Limb (tissue), 2 donors: ENCODE measurements around the gene RANBP3.

ENCODE experiments used
- DNase-seq, 2 donors: peaks; one replicate each; pipeline ENCODE4 v3.0.0-alpha.2; 2016; ENCODE audit errors: extremely low spot score in 2 of 2

RANBP3 gene

DNA sequence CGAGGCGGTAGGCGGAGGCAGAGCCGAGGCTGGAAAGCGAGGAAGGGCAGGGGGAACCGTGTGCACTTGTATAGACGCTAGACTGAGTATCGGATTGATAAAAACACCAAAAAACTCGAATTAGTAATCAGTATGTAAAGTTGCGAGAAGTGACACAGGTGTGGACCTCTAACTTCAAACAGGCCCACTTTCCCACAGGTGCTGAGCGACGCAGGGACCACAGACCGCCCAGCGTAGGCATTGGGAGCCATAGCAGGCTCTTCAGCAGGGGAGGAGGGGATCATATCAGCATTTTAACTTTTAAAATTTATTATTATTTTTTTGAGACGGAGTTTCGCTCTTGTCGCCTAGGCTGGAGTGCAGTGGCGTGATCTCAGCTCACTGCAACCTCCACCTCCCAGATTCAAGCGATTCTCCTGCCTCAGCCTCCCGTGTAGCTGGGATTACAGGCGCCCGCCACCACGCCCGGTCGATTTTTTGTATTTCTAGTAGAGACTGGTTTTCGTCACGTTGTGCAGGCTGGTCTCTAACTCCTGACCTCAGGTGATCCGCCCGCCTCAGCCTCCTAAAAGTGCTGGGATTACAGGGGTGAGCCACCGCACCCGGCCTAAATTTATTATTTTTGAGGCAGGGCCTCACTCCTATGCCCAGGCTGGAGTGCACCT lies 72.7 kb downstream of the RANBP3 start:
- no peak for DNase-seq

DNA sequence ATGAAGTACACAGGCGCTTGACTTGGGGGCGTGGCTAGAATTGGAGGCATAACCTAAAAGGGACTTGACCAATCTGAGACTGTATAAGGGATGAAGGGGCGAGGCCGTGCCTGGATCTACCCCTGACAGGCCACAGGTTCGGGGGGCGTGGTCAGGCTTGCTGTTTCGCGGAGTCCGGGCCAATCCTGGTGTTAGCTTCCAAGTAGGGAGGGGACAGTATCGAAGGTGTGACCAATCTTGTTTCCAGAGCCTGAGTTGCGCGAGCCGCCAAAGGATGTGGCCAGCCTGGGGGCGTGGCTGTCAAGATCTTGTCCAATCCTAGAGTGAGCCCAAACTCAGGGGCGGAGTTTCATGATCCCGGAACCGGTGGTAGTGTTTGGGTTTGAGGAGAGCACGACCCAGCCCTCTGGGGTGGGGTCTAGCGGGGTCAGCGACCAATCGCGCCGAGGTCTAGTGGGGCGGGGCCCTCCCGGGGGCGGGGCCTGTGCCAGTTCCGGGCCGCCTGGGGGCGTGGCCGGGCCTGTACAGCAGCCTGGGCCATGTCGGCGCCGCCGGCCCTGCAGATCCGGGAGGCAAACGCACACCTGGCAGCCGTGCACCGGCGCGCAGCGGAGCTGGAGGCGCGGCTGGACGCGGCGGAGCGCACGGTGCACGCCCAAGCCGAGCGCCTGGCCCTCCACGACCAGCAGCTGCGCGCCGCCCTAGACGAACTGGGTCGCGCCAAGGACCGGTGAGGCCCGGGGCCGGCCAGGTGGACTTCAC lies 73.4 kb downstream of the RANBP3 start, which contains the start of gene VMAC:
TSS of gene VMAC (plus strand) at position 521 of the 762 bp plus-strand sequence. CDS start at position 540, 19 bp downstream.
- DNase-seq, result peak; percentile 99 to 100

DNA sequence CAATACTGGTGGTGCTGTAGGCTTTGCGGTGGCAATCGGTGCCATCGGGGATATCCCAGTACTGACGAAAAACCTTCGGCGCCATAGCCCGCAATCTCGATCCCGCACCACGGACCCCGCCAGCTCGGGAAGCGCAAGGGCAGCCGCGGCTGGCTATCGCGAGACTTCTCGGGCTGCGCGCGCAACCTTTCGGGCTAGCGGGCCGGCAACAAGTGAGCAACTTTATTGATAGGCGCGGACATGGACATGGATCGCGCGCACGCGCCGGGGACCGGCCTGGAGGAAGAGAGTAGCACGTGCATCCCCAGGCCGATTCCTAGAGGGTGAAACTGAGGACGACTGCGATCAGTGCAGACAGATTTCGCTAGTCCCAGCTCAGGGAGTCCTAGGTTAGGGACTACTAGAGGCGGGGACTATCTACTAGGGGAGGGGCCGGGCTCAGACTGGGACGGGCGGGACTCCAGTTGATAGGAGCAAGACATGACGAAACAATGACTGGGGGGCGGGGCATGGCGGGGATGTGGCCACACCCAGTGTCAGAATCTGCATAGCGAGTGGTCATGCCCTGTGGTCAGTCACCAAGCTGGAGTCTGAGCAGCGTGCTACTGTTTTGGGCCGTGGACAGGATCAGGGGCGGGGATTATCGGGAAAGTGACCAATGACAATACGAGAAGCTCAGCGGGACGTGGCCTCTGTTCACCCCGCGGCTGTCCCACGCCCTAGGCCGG lies 74.2 kb downstream of the RANBP3 start, which contains the start of gene NDUFA11:
TSS of gene NDUFA11 (minus strand) at position 167 of the 728 bp plus-strand sequence. CDS start at position 85, 82 bp downstream.
- DNase-seq, result peak; percentile 95 to 98

DNA sequence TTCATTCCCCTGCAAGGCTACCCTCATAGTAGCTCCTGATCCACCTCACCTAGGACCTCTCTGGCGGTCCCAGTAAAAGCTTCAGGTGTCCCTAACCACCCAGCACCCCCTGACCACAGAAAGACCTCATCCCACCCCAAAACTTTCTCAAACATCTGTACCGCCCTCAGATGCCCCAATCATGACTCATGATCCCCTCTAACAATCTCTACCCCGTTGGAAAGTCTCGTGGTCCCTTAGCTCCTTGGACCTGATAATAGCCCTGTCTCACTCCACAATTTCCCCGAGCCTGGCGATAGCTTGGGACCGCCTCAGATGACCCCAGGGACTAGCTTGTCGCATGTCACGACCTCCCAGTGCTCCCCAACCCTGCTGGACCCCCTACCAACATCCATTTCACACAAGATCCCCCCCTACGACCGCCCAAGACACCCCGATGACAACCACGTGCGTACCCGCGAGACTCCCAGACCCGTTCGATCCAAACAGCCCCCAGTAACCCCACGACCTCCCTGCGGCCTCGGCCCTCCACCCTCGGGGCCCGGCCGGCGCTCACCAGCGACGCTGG lies 74.8 kb downstream of the RANBP3 start:
- no peak for DNase-seq

DNA sequence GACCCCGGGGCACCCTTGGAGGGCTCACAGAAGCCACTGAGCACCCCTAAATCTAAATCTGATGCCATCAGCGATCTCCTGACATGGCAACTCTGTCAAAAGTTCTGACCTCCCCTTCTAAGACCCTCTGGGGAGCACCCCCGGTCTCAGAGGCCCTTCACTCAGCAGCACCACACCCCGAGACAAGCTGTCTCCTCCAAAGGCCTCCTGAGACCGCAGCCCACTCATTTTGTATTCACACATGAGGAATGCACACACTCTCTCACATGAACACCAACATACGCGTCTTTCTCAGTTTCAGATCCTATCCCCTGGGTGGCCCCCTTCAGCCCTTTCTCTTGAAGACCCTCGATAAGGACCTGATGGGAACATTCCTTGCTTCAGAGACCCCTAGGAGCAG lies 77.0 kb downstream of the RANBP3 start:
- no peak for DNase-seq

DNA sequence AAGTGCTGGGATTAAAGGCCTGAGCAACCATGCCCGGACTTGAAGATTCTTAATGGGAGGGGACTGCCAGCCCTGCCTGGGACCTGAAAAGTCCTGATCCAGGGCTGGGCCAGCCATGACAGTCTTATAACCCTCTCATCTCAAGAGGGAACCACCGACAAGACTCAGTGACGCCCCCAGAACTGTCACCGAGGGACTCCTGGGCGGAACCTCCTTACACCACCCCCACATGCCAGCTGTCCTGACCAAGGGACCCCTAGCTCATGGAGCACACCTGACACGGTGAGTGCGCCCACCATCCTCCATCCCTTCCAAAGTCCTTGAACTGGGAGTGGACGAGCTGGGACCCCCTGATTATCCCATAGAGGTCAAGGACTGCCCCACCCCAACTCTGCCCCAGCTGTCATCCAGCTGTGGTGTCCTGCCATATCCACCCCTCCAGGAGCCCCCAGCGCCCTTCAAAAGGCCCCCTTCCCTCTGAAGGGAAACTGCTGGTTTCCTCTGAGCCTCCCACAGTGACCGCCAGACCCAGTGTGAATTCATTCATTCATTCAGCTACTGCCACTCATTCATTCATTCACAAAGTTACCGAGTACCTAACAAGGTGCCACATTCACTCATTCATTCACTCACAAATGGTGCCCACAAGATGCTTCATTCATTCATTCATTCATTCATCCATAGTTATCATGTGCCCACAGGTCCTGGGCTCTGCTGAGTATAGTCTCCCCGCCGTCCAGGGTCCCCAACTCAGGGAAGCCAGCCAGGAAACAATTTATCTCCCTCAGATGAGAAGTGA lies 78.0 kb downstream of the RANBP3 start:
- no peak for DNase-seq

DNA sequence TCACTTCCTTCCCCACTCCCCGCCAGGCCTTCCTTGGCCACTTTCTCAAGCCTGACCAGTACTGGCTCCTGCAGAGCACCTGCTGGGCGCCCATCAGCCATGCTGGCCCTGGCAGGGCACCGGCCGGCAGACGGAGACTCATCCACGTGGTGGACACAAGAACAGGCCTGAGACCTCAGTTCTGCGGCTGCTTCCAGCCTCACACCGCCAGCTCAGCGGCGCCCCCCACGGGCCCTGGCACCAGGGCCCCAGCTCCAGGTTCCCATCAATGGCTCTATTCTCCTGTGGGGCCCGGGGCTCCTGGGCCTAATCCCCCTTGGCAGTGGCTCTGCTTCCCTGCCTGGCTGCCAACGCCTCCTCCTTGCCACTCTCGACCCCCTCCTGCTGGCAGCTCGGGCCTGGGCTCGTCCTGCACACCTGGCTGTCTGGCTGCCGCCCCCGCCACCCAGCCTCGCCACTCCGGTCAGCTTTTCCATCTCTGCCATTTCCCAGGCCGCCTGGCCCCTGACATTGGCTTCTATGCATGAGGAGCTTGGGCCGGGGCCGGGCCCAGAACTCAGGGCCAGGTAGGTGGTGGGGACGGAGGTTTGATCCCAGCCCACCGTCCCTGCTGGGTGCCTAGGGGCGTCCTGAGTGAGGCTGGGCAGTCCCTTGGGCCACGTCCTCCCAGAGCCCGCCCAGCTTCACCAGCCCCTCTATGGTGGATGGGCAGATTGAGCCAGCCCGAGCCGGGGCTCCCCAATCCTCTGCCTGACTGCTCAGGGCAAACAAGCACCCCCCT lies 80.6 kb downstream of the RANBP3 start:
- DNase-seq, result no peak

DNA sequence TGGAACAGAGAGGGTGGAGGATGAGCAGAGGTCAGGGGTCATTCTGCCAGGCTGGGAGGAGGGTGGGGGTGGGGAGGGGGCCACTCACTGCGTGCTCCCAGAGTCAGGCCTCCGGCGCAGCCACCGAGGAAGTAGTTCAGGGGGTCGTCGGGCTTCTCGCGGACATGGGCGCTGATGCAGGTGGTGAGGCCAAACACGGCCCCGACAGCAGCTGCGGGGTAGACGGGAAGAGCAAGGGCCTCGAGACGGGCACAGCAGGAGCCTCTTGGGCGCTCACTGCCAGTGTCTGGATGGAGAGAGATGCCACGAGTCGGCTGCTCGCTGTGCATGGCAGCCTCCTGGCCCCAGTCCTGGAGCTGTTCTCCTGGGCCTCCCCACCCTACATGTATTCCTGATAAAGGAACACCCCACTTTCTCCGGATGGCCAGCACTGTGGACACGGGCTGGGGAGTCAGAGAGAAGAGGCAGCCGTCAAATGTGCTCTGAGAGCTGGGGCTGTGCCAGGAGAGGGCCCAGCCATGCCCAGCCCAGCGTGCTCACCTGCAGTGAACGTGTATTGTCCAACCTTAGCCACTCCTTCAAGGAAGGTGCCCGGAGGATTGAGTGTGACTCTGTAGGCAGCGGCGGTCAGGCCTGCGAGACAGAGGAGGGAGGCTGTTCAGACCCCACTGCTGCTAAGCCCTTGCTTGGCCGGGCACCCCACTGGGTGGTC lies 81.4 kb downstream of the RANBP3 start:
- DNase-seq, result no peak

DNA sequence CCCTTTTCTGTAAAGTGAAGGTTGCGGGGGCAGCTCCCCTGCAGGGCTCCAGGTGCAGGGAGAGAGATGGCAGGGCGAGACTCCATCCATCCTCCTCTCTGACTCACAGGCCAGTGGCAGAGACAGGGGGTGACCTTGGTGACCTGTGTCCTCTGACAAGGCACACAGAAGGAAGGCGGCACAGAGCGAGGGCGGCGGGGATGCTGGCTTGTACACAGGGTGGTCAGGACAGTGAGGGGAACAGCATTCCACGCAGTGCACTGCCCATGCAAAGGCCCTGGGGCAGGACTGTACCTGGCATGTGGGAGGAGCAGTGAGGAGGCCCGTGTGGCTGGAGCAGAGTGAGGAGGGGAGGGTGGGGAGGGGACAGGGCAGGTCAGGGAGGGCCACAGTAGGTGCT lies 82.0 kb downstream of the RANBP3 start:
- DNase-seq, result no peak

DNA sequence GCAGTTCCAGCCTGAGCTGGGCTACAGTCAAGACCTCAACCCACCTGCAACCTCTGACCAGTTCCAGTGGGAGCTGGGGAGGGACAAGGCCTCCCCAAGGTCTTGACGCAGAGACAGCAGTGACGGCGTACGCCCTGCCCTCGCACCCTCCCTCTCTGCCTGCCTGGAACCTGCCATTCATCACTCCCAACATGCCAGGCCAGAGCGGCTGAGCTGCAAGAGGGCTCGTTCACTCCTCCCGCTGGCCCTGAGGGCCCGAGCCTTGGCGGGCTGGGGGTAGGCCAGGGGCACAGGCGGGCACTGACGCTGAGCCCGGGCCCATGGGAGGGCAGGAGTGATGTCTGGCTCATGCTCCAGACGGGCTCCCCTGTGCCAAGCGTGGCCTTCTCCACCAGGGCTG lies 82.5 kb downstream of the RANBP3 start:
- DNase-seq, result no peak

DNA sequence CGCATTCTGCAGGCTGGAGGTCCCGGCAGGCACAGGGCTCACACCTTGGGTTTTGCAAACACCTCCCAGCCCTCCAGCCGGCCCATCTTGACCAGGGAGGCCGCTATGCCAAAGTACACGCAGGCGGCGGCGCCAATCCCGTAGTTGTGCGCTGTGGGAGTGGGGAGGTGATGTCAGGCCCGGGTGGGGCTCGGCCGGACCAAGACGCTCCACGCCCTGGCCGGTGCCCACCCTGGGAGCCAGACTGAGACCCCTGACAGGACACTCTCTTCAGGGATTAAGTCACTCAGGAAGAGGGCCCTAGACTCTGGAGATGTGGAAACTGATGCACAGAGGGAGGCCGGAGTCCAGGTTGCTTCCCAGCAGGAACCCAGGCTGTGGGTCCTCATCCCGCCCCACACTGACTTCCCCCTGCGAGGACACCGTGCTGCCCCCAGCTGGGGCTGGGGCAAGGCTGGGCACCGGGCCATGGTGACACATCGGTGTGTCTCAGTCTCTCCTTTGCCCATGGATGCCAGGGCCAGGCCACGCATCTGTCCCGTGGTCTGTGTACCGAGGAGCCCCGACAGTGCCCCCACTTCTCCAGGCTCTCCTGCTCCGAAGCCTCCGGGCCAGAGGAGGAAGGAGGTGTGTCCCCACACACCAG lies 83.1 kb downstream of the RANBP3 start:
- no peak for DNase-seq

DNA sequence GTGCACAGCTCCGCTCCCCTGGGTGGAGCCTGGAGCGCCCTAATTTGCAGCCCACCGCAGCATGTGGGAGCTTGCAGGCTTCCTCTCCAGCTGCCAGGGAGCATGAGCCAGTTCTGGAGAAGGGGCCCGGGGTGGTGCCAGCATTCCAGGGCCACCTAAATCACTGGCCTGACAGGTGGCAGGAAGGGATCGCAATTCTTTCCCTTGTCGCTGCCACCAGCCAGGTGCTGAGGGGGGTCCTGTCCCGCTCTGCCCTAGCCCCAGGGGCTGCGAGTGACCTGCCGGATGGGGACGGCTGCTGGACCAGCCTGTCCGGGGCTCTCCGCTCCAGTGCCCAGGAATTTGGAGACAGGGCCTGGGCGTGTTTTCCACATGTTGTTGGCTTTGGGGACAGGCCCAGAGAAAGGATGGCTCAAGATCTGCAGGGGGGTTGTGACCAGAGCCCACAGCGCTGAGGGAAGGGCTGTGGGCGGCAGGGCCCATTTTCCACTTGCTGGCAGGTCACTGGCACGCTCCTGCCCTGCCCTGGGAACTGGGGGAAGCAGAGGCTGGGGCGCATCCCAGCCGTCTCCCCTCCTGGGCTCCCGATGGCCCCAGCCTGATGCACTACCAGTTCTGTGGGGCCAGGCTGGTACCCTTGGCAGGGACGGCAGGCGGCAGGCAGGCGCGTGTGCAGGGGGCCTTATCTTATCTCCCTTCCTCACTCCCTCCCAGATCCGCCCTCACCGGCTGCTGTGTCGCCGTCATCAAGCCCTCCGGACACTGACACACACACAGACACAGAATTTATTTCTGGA lies 83.8 kb downstream of the RANBP3 start:
- no peak for DNase-seq

DNA sequence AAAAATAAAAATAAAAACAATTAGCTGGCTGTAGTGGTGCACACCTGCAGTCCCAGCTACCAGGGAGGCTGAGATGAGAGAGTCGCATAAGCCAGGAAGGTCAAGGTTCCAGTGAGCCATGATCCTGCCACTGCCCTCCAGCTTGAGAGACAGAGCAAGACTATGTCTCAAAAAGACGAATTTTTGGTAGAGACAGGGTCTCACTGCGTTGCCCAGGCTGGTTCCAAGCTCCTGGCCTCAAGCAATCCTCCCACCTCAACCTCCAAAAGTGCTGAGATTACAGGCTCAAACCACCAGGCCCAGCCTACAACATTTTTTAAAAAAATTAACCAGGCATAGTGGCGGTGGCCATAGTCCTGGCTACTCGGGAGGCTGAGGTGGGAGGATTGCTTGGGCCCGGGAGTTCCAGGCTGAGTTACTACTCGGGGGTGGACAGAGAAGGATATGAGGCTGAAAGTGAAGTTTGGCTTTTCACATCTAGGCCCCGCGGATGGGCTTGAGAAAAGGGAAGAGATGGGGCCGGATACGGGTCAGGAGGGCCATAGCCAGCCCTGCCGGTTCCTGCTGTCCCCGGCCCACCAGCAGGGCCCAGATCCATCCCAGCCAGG lies 84.5 kb downstream of the RANBP3 start:
- no peak for DNase-seq

DNA sequence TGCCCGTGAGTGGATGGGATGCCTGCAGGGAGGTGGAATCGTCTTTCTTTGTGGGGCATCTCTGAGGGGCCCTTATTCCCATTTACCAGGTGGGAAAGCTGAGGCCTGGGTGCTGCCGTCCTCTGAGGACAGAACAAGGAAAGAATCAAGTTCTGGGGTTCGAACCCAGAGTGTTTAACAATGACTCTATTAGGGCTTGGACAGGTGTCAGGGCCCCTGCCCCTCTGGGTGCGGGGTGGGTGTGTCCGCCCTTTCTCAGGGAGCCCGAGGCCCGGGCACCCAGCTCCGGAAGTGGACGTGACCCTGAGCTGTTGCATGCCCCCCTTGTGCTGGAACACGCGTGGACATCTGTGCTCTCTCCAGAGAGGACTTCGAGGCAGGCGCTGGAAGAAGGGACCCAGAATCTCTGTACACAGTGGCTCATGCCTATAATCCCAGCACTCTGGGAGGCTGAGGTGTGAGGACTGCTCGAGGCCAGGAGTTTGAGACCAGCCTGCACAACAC lies 85.1 kb downstream of the RANBP3 start:
- DNase-seq, result no peak

DNA sequence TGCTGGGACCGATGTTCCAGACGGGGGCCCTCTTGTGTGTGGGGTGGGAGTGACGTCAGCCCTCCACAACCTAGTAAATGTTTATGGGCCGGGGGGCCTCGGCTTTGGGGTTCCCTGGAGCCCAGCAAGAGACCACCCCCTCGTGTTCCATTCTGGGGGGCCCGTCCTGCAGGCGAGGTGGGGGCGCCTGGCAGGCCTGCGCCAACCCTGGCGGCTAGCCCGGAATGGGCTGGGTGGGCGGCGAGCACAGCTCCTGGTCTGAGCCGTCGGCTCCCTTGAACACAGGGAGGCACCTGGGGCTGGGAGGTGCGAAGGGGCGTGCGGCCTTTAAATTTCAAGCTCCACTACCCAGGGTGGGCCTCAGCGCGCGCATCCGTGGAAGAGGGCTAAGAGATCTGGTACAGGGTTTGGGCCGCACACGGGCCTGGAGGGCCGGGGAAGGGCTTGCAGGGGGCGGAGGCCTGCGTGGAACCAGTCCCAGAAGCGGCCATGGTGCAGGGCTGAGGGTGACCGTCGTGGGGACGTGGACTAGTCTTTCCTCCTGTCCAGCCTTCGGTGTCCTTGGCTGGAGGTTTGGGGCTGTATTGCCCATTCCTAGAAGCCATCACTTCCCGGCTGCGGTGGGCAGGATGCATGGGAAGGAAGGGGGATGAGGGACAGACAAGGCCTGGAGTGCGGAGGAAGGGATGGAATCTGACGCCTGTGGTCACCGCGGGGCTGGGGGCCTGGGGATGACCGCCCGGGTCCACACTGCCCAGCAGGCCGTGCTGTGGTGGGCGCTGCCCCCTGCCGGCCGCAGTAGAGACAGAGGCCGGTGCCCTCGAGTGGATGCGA lies 85.8 kb downstream of the RANBP3 start:
- DNase-seq, result peak in 1 of 2 donors; percentile 75

DNA sequence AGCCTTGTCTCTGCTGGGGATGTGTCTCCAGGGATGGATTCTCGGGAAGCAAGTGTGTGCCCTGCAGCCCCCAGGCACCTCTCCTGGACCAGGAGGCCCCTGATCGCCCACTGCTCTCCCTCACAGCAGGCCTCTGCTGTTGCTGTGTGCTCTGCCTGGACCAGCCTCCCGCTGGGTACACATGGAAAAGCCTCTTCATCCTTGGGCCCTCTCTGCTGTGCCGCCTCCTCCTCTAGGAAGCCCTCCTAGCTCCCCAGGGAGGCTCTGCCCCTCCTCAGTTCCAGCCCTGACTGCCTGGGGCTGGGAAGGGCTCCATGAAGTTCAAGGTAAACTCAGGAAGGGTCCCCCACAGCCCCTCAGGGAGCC lies 86.4 kb downstream of the RANBP3 start:
- no peak for DNase-seq

DNA sequence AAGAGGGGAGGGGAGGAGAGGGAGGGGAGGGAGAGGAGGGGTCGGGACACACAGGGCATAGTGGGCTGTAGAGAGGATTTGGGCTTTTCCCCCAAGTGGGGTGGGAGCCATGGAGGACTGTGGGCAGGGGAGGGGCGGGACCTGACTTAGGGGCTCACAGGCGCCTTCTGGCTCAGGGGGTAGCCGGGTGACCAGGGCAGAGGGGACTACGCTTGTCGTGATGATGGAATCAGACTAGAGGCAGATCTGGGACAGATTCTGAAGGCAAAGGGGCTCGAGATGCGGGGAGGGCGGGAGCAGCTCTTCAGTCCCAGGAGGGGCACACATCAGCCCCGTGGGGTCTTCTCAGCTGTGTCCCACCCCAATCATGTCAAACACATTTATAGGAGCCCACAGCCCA lies 87.8 kb downstream of the RANBP3 start:
- DNase-seq, result no peak
